Thoracic aorta endothelial cell (primary cell): ENCODE results near the gene CCR1. TPM values are rescaled to one million over a fixed set of nuclear protein-coding genes. Genes with fewer than 3 reads are reported as not detected.

ENCODE experiments used
- total RNA-seq: library from RNA; depleted of rRNA; stranded (reverse); fragments of >200 nt; gene quantifications from 2 replicates; pipeline ENCODE4 v1.2.3, GENCODE V29; 2012

Gene CCR1
- not detected in 2 replicates for total RNA-seq

DNA sequence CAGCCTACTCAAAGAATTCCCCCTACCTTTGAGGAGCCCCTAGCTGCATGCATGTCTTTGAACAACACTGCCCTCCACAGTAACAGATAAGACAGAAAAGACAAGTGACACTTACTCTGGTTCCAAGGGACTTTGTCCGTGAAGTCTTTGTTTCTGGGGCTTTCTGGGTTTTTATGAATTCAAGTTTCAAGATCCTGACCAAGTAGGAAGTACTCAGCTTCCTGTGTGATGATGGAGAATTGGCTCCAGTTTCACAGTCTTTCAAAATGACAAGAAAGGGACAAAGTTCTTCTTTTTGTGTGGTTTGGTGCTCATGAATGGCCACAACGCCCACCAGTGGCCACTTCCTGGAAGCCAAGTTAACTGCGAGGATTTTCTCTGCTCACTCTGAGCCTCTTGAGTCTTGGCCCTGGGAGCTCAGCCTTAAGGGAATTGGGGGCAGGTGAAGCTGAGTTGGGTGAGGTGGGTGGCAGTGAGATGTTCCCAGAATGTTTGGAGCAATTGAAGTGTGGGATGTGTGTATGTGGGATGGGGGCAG is at the start of gene CCR1:
Gene CCR1, minus strand, starts transcription at position 147 of the 538 bp plus-strand sequence. CDS start 4,000 bp downstream, outside the sequence.

DNA sequence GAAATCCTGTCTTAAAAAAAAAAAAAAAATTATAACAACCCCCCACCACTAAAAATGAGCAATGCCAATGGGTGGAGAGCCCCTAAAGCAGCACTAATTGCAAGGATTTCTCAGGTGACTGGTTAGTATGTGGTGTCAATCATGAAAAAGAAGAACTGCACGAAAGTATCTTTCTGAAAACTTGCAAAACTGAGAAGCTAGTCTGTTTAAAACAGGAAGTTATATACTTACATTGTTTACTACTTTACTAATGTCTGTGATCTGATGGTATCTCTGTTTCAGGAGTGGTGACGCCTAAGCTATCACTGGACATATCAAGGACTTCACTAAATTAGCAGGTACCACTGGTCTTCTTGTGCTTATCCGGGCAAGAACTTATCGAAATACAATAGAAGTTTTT is 34.0 kb upstream of the CCR1 start, which contains the start of gene CCR3:
Gene CCR3, plus strand, starts transcription at position 341 of the 400 bp plus-strand sequence. CDS start 22,699 bp downstream, outside the sequence.

Other genes starting within 250 kb of the CCR1 start
- 20.5 and 25.1 TPM in 2 replicates for gene FYCO1, start 212.5 kb downstream of the CCR1 start, total RNA-seq
- gene XCR1, start 180.8 kb downstream of the CCR1 start, total RNA-seq: not detected in 2 replicates
- not detected in 2 replicates for gene CCR3, start 34.1 kb upstream of the CCR1 start, total RNA-seq
- not detected in 2 replicates for gene CCR2, start 145.8 kb upstream of the CCR1 start, total RNA-seq
- not detected in 2 replicates for gene CCR5, start 162.6 kb upstream of the CCR1 start, total RNA-seq
- gene CCRL2, start 198.9 kb upstream of the CCR1 start, total RNA-seq: 14.6 and 15.4 TPM in 2 replicates